HG03025 (cell line): Measurements from ENCODE around the gene NFASC.

Experiments
- ATAC-seq: cut with Tn5 transposase; IDR thresholded peaks from one replicate; pipeline ENCODE4 v1.9.1; 2021; ENCODE audit warnings: mild to moderate bottlenecking, moderate library complexity; ENCODE audit not compliant: unreplicated experiment, low FRiP score

Gene NFASC

GRCh38 chr1:204996981-204997380, 126.3 kb downstream of the NFASC start:
- ATAC-seq = no peak

GRCh38 chr1:204997591-204998355, 127.1 kb downstream of the NFASC start:
- ATAC-seq = no peak

DNA sequence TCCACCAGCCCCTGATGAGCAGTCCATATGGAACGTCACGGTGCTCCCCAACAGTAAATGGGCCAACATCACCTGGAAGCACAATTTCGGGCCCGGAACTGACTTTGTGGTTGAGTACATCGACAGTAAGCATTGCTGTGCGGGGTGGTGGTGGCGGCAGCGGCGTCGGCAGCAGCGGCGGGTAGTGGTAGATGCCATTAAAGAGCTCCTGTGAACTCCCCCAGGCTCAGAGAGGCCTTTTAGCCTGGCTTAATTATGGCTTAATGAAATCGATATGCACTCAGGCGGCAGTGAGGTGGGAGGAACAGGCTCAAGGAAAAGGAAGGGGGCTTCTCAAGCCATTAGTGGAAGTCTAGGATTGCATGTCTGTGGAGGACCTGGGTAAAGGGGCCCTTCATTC, 130.5 kb downstream of the NFASC start:
- no peak for ATAC-seq

DNA sequence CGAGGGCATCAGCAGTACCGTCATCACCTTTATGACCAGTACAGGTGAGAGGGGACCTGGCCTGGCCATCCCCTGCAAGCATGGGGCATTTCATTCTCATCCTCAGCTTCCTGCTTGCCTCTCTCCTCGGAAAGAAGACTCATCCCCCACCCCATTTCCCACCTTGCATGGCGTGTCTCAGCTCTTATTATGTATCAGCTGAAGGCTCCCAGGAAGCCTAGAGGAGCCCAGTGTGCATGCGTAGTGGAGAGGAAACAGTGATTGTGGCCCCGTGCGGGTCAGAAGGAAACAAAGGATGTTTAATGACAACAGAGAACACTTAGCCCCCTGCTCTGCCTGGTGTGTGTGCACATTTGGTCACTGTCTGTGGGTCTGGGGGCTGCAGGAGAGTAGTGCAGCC, 132.0 kb downstream of the NFASC start:
- ATAC-seq = no peak

GRCh38 chr1:205003358-205004131, 132.9 kb downstream of the NFASC start:
- no peak for ATAC-seq

DNA sequence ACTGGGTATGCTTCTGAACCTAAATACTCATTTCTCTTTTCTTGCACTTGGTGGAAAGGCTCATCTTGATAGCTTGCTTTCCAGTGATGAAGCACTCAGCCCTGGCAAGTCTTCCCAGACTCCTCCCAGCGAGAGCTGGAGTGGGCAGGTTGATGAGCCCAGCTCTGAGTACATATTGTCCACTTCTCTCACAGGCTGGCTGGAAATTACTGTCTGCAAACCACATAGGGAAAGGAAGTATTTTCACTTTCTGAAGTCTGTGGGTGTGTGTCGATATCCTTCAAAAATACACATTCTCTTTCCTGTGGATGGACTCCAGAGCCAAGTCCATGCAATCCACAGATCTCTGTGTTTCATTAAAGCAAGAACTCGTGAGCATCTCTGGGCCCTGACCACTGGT, 133.7 kb downstream of the NFASC start:
- ATAC-seq = no peak

- no peak for ATAC-seq
These were observed 138.2 kb downstream of the NFASC start for GRCh38 chr1:205008896-205009295.

DNA sequence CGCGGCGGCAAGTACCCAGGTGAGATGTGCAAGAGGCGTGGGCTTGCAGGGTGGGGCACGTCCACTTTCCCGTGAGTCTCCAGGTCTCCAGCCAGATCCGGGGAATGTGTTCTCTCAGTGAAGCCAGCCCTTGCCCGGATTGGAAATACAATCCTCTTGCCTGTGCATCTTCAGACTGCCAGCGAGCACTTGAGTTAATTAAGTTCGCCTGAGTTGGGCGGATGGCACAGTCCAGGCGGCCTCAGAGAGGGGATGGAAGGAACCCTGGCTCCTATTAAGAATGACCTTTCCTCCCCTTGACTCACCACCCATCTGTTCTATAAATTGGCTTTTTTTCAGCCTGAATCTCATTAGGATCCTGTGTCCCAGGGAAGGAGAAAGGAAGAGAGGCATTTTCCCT, 139.0 kb downstream of the NFASC start:
- ATAC-seq = no peak

- no peak for ATAC-seq
These were observed 141.9 kb downstream of the NFASC start for GRCh38 chr1:205012391-205013140.

DNA sequence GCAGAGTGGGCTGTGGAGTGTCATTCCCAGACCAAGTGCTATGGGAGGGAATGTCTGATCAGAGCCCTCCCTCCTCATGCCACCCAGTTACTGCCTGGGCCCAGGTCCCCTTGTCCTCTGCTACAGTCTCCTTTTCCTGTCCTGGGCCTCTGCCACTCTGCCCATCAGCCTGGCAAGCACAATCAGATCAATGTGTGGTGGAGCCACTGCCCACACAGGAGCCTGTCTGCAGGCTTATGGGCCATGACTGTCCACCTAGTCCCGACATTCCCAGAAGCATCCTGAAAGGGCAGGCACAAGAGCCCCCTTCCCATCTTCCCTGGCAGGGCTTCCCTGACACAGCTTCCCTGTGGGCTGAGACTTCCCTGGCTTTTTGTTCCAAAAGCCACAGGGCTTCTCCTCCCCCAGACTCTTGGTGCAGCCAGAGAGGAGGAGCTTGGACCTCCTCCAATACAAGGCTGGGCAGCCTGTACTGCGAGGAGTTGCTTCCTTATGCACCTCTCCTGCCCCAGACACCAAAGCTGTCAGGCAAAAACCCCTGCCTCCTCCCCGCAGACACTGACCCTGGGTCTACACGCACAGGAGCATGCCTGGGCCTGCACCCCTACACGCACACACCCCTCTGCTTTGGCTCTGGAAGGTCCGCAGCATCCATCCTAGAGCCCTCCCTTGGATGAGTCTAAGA, 143.2 kb downstream of the NFASC start:
- ATAC-seq = no peak

GRCh38 chr1:205014783-205015182, 144.1 kb downstream of the NFASC start:
- no peak for ATAC-seq

DNA sequence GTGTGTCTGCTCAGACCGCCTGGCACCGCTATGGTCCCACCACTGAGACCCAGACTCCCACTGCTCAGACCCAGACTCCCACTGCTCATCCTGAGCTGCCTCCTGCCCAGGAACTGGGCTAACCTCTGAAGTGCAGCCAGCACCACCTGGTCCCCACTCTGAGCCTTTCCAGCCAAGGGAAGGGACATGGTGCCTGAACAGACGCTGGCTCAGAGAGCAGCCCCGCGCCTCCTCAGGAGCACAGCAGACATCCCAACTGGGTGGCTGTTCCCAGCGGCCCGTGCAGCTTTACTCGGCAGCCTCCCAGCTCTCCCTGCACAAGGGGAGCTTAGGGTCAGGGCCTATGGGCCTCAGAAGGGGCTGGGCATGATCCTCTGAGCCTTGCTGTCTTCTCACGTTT, 144.6 kb downstream of the NFASC start:
- ATAC-seq = no peak

DNA sequence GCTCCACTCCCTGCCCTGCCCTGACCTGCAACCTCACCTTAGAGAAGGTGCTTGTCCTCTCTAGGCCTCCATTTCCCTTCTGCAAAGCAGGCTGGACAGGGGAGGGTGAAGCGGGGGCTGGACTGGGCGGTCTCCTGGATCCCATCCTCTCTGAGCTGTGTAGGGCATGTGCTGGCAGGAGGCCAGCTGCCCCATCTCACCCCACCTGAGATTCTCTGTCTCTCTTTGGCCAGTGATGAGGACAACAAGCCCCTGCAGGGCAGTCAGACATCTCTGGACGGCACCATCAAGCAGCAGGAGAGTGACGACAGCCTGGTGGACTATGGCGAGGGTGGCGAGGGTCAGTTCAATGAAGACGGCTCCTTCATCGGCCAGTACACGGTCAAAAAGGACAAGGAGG, 145.4 kb downstream of the NFASC start:
- no peak for ATAC-seq

DNA sequence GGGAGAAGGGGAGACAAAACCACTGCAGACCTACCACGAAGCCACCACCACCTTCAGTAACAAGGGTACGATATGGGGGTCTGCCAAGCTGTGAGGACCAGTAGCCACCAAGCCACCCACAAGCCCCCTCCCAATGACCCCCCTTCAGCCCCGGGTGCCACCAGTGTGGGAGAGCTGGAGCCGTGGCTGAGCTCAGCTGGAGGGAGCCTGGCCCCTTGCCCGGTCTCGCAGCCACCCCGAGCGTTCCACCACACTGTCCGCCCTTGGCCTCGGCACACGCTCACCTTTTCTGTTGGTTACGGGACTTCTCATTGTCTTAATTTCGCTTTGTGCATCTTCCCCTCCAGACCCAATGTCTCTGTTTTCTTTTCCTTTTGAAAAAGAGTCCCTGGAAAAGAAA, 145.9 kb downstream of the NFASC start:
- ATAC-seq = no peak

DNA sequence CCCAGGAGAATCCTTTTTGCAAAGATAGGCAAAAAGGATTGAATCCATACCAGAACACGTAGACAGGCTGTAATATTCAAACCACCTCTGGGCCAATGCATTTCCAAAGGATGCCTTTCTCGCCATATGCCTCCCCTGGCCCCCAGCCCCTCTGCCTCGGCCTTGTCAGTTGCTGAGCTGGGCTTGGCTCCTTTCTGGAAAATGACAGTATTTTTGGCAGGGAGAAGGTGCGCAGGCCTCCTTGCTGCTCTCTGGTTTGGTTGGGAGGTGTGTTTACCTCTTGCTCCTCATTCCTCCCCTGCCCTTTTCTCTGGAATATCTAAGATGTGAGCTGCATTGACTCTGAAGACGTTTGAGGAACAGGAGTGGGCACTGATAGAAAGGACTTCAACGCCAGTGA, 146.3 kb downstream of the NFASC start:
- no peak for ATAC-seq

DNA sequence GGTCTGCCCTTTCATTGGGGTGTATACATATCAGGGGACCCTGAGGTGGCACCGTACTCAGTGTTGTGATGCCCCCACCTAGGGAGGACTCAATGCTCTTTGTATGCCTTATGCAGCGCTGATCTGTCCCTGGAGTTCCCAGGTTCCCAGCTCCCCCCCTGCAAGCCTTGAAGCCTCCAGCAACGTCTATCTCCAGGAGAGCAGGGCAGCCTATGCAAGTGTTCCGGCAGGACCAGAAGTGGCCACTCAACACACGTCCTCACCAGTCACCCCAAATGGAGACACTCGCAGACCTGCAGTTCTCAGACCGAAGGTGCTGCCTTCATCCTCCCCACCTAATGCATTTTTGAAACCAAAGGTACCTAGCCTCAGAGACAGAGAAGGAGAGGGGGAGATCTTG, 147.1 kb downstream of the NFASC start:
- no peak for ATAC-seq

DNA sequence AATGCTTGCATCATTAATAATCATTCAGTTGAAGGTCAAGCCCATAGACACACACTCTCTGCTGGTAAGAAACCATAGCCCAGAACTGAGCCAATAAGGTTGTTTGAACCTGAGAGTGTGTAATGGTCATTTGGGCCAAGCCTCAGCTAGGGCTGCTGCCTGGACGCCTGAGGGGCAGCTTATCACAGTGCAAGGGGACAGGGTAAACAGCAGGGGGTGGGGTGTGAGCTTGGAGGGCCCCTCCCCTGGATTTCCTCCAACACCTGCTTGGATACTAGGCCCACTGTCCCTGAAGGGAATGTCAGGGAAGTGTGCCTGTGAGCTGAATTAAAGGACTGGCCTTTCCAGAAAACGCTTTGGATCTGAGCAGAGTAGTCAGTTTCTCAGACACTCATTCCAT, 147.7 kb downstream of the NFASC start:
- no peak for ATAC-seq

DNA sequence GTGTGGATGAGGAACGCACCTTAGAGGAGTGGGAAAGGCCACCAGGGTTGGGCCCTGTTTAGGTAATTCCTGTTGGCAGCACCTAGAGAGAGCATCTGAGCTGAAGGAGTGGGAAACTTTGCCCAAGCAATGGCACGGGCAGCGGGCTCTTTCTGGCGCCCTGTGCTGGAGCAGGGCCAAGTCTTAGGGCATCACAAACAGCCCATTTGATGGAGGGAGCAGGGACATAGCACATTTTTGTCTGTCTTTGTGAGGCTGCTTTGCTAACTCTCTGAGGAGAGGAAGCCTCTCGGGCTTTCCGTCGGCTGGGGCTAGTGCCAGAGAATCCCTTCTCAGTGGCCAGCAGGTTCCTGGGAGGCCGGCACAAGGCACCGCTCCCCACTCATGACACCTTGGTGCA, 149.8 kb downstream of the NFASC start:
- ATAC-seq = no peak

DNA sequence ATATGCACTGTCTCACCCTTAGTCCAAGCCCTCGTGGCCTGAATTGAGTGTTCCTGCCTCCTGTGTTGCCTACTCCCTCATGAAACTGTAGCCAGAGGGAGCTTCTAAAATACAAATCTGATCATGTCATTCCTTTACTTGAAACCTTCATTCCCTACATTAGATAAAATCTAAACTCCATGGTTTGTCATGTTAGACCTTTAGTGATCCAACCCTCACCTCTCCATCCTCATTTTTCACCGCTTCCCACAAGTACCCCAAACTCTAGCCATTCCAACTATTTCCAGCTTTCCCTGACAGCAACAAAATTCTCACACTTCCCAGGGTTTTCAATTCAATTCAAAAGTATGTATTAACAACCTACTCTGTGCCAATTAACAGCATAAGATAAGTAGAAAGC, 154.0 kb downstream of the NFASC start:
- ATAC-seq = no peak

DNA sequence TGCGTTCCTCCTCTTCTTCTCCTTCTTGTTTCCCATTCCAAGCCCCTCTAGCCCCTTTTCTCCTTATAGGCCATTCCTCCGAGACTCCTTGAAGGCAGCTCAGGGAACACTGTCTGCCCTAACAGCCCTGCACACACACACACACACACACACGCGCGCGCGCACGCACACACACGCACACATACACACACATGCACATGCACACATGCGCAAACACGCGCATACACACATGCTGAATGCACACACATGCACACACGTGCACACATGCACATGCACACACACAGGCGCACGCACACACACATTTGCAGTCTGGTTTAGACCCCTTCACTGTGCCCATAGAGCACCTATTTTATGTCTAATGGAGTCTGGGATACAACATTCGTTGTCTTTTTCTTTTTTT, 154.6 kb downstream of the NFASC start:
- no peak for ATAC-seq

GRCh38 chr1:205026181-205026580, 155.5 kb downstream of the NFASC start:
- no peak for ATAC-seq
